HG03108 (cell line): ENCODE results near the gene KRTAP20-4.

Experiments
- ATAC-seq: cut with Tn5 transposase; IDR thresholded peaks from one replicate; pipeline ENCODE4 v1.9.1; 2021; ENCODE audit warnings: moderate library complexity; ENCODE audit not compliant: unreplicated experiment

Gene KRTAP20-4

DNA sequence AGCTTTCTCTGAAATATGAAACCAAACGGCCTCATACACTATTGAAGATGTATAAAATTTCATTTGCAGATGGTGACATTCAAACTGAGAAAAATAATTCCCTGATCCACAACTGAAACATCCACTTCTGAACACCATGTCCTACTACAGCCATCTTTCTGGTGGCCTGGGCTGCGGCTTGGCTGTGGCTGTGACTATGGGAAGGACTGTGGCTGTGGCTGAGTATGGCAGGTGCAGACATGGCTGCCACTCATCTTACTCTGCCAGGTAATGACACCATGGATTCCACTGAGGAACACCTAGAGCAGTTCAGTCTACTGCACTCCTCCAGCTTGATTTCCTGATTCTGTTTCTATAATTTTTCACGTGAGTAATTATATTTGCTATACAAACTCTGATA is at the start of gene KRTAP20-4:
Gene KRTAP20-4, plus strand, starts transcription at position 106 of the 400 bp plus-strand sequence.
- no peak for ATAC-seq

DNA sequence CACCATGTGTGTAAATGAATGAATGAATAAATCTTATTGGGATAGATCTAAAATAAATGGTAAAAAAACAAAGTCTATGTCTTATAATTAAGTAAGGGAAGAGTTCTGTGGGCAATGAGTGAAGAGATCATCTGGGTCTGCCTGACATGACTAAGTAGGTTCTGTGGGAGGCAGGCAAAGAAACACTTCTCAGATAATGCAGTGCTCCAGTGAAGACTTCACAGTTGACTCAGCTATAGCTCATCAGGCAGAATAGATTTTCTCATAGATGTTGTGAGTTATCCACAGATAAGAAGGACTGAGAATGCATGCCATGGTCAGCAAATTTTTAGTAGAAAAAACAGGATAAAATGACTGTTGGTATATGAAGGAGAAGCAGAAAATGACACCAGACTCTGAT is 42.7 kb upstream of the KRTAP20-4 start:
- ATAC-seq: no peak

DNA sequence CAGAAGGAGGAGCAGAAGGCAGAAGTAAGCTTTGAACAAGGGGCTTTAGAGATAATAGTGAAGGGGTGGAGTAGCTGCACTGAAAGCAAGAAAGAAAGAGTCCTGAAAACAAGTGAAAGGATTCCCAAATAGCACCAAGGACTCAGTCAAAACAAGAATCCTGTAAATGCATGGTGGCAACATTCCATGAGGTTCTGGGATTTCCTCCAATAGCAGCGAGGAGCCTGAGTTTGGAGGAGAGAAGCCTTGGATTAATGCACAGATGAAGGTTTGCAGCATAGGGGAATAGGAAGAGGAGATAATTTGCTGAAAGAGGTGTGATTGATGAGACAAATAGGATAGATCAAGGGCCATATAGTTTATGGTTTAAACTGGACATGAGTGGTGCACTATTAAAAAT is 41.1 kb upstream of the KRTAP20-4 start:
- no peak for ATAC-seq

DNA sequence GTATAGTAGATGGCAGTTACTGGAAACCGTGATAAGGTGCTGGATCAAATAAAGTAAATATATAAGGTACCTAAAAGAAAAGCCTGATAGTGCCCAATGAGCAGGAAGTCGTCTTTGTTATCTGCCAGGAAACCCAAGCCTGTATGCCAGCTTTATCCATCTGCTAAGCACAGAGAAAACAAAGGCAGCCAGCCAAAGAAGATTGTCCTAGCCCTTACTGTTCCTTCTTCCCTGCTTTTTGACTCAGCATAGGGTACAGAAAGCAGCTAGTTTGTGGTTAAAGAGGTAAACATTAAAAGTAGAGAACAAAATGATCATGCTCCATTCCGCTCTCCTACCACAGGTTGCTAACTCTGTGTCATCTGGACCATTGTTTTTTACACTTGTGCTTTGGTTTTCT is 40.3 kb upstream of the KRTAP20-4 start:
- ATAC-seq: no peak

DNA sequence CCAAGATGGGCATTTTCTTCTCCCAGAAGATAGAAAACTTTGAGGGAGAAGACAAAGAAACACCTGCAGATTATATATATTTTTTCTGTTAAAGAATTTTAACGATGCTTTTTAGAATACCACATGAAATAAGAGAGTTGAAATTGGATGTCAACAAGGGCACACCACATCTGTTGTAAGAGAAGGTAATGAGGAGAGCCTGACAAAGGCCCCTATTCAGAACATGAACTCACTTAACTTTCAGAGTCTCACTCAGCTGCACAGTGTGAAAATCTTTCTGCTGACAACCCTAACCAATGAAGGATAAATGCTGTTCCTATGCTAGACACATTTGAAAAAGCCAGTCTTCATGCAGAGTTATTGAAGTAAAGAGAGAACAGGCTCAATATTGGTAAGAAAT is 37.6 kb upstream of the KRTAP20-4 start:
- ATAC-seq: no peak

DNA sequence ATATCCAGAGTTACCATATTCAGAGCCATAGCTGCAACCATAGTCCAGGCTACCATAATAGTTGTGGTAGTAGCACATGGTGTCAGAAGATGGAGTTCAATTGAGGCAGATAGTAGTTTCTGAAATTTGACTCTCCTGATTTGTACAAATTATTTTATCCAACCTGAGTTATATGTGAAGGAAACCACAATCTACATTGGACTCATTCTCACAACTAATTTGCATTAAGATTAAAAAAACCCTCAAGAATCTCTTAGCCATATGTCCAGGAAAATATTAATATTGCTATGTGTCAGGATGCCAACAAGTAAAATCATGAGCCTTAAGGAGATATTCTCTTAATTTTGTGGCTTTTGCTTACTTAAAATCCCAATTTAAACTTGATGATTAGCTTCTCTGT is 30.1 kb upstream of the KRTAP20-4 start, which contains the start of gene KRTAP22-2:
Gene KRTAP22-2, minus strand, starts transcription at position 101 of the 400 bp plus-strand sequence.
- ATAC-seq: no peak

DNA sequence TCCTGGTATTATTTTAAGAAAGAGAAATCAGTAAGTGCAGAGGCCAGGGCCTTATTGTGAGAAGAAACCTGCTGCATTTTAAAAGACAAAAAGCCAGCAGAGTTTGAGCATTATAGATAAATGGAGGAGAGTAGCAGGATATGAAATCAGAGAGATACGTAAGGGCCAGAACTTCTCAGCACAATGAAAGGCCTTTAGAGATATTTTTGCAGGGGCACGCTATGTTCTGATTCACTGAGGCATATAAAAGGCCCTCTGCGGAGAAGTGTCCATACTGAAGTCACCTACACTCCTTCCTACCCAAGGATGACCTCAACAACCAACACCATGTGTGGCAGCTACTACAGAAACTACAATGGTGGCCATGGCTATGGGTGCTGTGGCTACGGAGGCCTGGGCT is 28.3 kb upstream of the KRTAP20-4 start, which contains the start of gene KRTAP6-3:
Gene KRTAP6-3, plus strand, starts transcription at position 301 of the 400 bp plus-strand sequence. Its CDS starts 6 bp downstream, at position 307.
- no peak for ATAC-seq

DNA sequence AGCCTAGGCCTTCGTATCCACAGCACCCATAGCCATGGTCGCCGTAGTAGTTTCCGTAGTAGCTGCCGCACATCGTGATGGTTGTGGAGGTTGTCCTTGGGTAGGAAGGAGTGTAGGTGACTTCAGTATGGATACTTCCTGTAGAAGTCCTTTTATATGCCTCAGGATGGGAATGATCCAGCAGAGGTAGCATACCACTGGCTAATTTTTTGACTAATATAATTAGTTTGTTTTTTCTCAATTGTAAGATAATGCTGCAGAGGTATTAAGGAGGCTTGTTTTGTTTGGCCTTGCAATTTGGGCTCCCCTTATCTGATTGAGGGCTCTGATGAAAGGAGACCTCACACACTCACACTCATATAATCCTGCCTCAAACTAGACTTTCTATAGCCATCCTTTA is 21.6 kb upstream of the KRTAP20-4 start, which contains the start of gene KRTAP6-2:
Gene KRTAP6-2, minus strand, starts transcription at position 101 of the 400 bp plus-strand sequence. Its CDS starts 28 bp downstream, at position 73.
- no peak for ATAC-seq

DNA sequence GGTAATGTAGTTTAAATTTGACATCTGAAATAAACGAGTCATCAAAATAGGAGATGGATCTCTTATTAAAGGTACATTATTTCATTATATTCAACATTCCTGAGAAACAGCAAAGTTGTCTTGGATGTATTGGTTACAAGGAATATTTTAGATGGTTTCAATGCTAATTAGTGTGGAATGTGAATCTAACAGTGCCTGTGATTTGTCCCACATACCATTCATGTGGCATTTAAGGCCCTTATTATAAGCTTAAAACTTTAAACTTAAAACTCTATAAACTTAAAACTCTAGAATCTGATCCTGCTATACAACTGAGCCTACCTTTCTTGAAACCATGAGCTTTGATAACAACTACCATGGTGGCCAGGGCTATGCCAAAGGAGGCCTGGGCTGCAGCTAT is 19.6 kb upstream of the KRTAP20-4 start, which contains the start of gene KRTAP22-1:
Gene KRTAP22-1, plus strand, starts transcription at position 301 of the 400 bp plus-strand sequence.
- no peak for ATAC-seq

DNA sequence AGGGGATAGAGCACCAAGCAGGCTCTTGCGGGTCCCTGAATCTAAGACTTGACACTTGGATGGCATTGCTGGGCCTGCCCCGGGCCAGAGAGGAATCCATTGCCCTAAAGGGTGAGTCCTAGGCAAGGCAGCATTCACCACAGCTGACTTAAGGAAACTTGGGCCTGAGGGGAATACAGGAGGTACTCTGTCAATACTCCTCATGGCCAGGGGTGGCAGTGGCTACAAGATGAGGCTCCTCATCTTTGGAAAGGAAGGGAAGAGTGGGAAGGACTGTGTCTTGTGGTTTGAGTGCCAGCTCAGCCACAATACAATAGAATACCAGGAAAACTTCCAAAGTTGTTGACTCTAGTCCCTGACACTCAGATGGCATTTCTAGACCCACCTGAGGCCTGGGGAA is 14.5 kb upstream of the KRTAP20-4 start:
- ATAC-seq: no peak

DNA sequence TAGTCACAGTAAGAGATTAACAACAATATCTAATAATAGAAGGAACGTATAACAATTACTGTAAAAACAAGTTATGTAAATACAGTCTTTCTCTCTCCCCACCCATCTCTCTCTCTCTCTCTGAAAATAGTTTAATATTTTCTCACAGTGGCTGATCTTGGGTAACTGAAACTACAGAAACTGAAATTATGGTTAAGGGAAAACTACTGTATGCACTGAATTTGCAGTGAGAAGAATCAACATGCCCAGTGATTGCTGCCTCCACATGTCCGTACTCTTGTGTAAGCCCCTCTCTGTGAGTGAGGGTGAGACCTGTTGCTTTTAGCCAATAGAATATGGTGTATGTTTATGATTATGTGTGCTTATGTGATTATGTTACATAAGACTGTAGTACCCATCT is 8.3 kb upstream of the KRTAP20-4 start:
- ATAC-seq: no peak

DNA sequence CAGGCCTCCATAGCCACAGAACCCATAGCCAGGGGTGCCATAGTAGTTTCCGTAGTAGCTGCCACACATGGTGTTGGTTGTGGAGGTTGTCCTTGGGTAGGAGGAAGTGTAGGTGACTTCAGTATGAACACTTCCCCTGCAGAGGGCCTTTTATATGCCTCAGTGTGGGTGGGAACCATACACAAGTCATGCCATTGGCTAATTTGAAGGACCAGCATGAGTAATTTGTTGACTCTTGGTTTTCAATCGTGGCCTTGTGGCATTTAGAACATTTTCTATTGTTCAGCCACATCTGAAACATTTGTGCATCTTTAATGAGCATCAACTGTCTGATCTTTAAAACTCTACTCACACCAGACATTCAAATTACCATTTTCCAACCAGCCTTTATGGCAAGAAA is 6.6 kb upstream of the KRTAP20-4 start, which contains the start of gene KRTAP6-1:
Gene KRTAP6-1, minus strand, starts transcription at position 95 of the 400 bp plus-strand sequence. Its CDS starts 26 bp downstream, at position 69.
- no peak for ATAC-seq

DNA sequence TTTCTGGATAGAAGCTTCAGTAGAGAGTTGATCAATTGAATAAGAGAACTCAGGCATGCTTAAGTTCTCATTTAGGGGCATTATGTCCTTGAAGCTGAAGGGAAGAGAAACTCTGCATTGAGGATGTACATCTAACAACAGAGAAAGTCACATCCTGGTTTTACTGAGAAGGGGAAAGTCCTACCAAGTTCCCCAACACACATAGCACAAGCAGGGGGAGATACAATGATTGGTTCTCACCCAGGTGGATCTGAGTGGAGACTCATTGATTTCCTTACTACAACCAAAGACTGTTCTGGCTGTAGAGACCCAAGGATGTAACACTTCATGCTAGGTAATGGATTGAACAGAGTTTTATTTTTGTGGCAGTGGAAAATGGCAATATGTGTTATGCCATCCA is 5.2 kb upstream of the KRTAP20-4 start:
- no peak for ATAC-seq

DNA sequence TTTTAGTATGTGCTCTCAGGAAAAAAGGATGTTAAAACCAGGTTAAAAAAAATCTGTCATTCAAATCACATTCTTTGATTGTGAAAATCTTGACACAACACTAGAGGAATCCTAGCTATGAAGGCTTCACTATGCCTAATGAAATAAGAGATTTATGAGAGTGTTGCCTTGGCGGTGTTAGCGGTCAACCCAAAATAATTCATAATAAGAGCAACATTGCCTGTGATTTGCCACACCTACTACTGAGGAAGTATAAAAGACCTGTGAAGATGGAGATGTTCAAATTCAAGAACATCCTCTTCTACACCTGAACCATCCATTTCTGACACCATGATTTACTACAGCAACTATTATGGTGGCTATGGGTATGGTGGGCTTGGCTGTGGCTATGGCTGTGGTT is 4.3 kb upstream of the KRTAP20-4 start, which contains the start of gene KRTAP20-1:
Gene KRTAP20-1, plus strand, starts transcription at position 301 of the 400 bp plus-strand sequence. Its CDS starts 30 bp downstream, at position 331.
- ATAC-seq: no peak

DNA sequence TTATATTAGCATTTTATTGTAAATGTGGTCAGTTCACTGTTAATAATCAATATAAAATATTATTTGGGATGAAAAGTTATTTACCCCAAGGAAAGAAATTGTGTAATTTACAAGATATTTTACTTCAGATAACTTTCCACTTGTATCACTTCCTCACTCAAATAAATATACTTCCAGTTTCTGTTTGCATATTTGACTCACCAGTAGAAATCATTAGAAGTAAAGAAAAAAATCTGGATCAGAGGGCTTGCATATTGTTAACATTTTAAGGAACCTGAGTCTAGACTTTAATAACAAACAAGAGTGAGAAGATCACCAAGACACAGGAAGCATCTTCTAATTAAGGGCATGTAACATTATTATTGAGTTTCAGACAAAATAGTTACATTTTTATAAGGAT is 347 bp upstream of the KRTAP20-4 start:
- ATAC-seq: no peak

DNA sequence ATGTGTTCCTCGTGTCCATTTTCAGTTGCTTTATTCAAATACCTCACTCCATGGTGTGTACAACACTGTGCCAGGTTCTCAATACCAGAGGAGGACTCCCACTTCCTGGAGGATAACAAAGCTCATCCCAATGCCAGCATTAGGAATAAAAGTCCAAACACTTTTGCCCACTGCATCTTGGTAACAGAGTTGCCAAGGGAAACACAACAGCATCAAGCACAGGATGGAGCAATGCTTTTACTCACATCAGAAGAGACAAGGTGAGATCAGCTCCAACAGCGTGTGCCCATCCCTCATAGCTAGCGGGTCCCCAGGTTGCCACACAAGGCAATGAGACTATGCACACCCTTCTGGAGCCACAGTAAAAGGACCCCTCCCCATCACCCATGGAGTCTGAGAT is 2.9 kb downstream of the KRTAP20-4 start:
- ATAC-seq: no peak

DNA sequence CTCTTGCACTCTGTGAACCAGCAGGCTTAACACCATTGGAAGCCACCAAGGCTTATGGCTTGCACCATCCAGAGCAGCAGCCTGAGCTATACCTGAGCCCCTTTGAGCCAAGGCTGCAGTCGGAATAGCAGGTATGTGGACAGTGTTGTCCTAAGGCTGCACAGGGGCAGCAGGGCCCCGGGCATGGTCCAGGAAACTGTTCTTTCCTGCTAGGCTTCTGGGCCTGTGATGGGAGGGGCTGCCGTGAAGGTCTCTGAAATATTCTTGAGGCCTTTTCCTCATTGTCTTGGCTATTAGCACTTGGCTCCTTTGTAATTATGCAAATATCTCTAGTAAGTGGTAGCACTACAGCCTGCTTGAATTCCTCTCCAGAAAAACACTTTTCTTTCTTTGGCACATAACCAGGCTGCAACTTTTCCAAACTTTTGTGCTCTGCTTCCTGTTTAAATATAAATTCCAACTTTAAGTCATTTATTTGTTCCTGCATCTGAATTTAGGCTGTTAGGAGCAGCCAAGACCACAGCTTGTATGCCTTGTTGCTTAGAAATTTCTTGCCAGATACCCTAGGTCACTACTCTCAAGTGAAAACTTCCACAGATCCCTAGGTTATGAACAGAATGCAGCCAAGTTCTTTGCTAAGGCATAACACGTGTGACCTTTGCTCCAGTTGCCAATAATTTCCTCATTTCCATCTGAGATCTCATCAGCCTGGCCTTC is 5.2 kb downstream of the KRTAP20-4 start:
- ATAC-seq: no peak

DNA sequence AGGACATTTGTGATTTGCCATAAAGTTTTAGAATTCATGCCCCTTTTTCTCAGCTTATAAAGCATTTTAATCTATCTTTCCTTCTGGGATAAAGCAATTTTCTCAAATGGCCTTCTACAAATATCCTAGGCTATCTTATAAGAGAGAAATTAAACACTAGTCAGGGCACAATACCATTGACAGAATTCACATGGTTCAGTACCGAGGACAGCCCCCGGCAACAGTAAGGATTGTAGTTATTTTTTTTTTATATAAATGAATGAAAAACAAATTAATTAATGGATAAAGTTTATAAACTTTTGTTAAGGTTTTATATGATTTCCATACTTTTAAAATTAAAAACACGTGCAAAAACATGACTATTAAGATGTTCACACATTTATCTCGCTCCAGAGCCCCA is 7.7 kb downstream of the KRTAP20-4 start:
- ATAC-seq: no peak

DNA sequence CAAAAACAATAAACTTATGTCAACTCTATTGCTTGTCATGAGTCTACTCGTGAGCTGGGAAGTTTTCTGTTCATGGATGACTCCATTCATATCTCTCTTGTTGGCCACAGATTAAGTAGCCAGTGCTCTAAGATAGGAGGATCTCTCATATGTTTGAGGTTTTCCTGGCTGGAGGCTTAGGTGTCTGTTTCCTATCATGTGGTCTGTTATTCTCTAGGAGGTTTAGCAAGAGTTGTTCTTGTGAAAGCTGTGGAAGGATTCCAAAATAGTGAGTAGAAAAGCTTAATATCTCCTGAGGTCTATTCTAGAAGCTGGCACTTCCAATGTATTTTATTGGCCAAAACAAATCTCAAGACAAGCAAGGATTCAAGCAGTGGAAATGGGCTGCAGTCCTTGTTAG is 8.8 kb downstream of the KRTAP20-4 start:
- no peak for ATAC-seq

DNA sequence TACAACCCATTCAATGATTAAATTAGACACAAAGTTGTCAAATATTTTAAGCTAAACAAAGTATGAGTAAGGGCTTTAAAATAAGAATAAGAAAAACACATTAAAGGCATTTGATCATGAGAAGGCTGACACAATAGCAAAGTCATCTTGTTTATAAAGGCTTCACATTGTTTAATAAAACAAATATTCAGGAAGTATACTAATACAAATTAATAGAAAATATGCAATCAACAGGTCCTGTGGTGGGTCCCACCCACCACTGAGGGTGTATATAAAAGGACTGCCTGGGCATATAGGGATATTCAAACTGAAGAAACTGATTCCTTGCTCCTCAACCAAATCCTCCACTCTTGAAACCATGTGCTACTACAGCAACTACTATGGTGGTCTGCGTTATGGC is 14.5 kb downstream of the KRTAP20-4 start, which contains the start of gene KRTAP20-2:
Gene KRTAP20-2, plus strand, starts transcription at position 301 of the 400 bp plus-strand sequence. Its CDS starts 58 bp downstream, at position 359.
- no peak for ATAC-seq

DNA sequence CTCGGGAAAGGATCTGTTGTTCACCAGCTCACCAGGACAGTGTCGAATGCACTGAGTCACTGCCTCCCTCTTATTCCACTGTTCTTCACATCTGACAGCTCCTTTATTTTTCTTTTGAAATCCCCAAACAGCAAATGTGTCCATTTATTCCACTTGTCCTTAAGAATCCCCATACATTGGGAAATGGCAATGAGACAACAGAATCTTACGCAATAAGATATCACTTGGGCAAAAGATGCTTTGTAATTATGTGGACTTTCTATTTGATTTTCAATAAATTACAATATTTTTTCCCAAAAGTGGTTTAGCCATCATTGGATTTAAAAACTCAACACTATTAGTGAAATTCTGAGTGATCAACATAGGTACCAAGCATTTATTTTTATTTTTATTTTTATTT is 18.3 kb downstream of the KRTAP20-4 start:
- ATAC-seq: no peak

DNA sequence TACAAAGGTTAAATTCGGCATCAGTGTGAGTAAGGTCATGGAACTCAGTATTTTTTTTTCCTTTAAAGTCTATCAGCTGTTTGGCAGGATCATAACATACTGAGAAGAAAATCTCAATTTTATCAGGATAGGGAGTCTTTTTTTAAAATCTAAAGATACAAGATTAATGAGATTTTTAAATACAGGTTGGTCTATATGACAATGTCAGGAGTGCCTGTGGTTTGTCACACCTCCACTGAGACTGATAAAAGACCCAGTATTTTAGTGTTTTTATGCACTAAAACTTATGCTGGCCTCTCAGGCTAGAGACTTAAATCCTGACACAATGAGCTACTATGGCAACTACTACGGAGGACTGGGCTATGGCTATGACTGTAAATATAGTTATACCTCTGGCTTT is 22.1 kb downstream of the KRTAP20-4 start, which contains the start of gene KRTAP20-3:
Gene KRTAP20-3, plus strand, starts transcription at position 301 of the 400 bp plus-strand sequence.
- no peak for ATAC-seq
